Liver (tissue), 9 donors: ENCODE results near the gene TUBB4B. TPM values are rescaled to one million over a fixed set of nuclear protein-coding genes. Genes with fewer than 3 reads are reported as not detected.

Source experiments
- DNase-seq: peaks from one replicate; pipeline ENCODE4 v3.0.0-alpha.2; 2017; ENCODE audit warnings: low spot score
- H3K27ac ChIP-seq, 2 donors: one replicate each; pipeline ENCODE4 v1.7.0; 2013; ENCODE audit warnings: inconsistent platforms in 2 of 2, low read length in 2 of 2, control low read depth in 1 of 2, low read depth in 1 of 2, mild to moderate bottlenecking in 1 of 2
- H3K27me3 ChIP-seq, 4 donors: one replicate each; pipeline versions ENCODE4 v1.6.1 to v1.7.0; 2013; ENCODE audit warnings: low read length in 3 of 4, inconsistent platforms in 1 of 4, mild to moderate bottlenecking in 1 of 4, moderate library complexity in 1 of 4; ENCODE audit not compliant: control insufficient read depth in 4 of 4, insufficient read depth in 4 of 4
- H3K36me3 ChIP-seq, 4 donors: one replicate each; pipeline versions ENCODE4 v1.6.1 to v1.7.0; 2013; ENCODE audit warnings: low read length in 3 of 4, mild to moderate bottlenecking in 3 of 4, low read depth in 1 of 4, moderate library complexity in 1 of 4; ENCODE audit not compliant: control insufficient read depth in 4 of 4, insufficient read depth in 3 of 4
- H3K4me1 ChIP-seq, 4 donors: one replicate each; pipeline versions ENCODE4 v1.6.1 to v1.7.0; 2013; ENCODE audit warnings: low read length in 3 of 4, mild to moderate bottlenecking in 3 of 4, moderate library complexity in 1 of 4; ENCODE audit not compliant: control insufficient read depth in 4 of 4, insufficient read depth in 4 of 4
- H3K4me3 ChIP-seq, 3 donors: one replicate each; pipeline versions ENCODE4 v1.6.1 to v1.7.0; 2013; ENCODE audit warnings: low read length in 3 of 3, control low read depth in 1 of 3, low read depth in 1 of 3, mild to moderate bottlenecking in 1 of 3
- H3K9ac ChIP-seq, 2 donors: one replicate each; pipeline ENCODE4 v1.7.0; 2013; ENCODE audit warnings: low read length in 2 of 2, mild to moderate bottlenecking in 2 of 2, moderate library complexity in 2 of 2, control low read depth in 1 of 2, low read depth in 1 of 2
- H3K9me3 ChIP-seq, 4 donors: one replicate each; pipeline versions ENCODE4 v1.6.1 to v1.7.0; 2013; ENCODE audit warnings: low read length in 3 of 4; ENCODE audit not compliant: control insufficient read depth in 4 of 4
- ATF3 ChIP-seq: IDR thresholded peaks from 2 replicates; pipeline ENCODE4 v1.6.1; 2016; ENCODE audit warnings: antibody characterized with exemption
- CTCF ChIP-seq: fragments of 150-350 bp; IDR thresholded peaks from 2 replicates; pipeline ENCODE4 v1.5.1; 2017; ENCODE audit warnings: improper control_type of control experiment, low read depth, low read length; ENCODE audit not compliant: missing input control
- EGR1 ChIP-seq, 2 donors: IDR thresholded peaks; 2 replicates each; pipeline ENCODE4 v1.6.1; 2016 to 2018; ENCODE audit warnings: antibody characterized with exemption in 2 of 2, low read depth in 2 of 2
- FOXA1 ChIP-seq: IDR thresholded peaks from 2 replicates; pipeline ENCODE4 v1.6.1; 2016; ENCODE audit warnings: antibody characterized with exemption
- FOXA2 ChIP-seq: IDR thresholded peaks from 2 replicates; pipeline ENCODE4 v1.6.1; 2016; ENCODE audit warnings: antibody characterized with exemption
- HNF4A ChIP-seq, 2 donors: conservative IDR thresholded peaks; 2 replicates each; pipeline ENCODE4 v1.6.1; 2016; ENCODE audit warnings: antibody characterized with exemption in 2 of 2, mild to moderate bottlenecking in 2 of 2
- HNF4G ChIP-seq: IDR thresholded peaks from 2 replicates; pipeline ENCODE4 v1.6.1; 2016; ENCODE audit warnings: antibody characterized with exemption
- JUND ChIP-seq, 2 donors: IDR thresholded peaks; 2 replicates each; pipeline ENCODE4 v1.6.1; 2016; ENCODE audit warnings: antibody characterized with exemption in 2 of 2
- NR2F2 ChIP-seq: IDR thresholded peaks from 2 replicates; pipeline ENCODE4 v1.6.1; 2016; ENCODE audit warnings: antibody characterized with exemption
- RAD21 ChIP-seq, 2 donors: IDR thresholded peaks; 2 replicates each; pipeline ENCODE4 v1.6.1; 2016; ENCODE audit warnings: antibody characterized with exemption in 2 of 2, mild to moderate bottlenecking in 2 of 2
- RXRA ChIP-seq, 2 donors: IDR thresholded peaks; 2 replicates each; pipeline ENCODE4 v1.6.1; 2017 to 2018; ENCODE audit warnings: antibody characterized with exemption in 2 of 2, mild to moderate bottlenecking in 1 of 2
- SP1 ChIP-seq: IDR thresholded peaks from 2 replicates; pipeline ENCODE4 v1.6.1; 2018; ENCODE audit warnings: antibody characterized with exemption, mild to moderate bottlenecking
- TAF1 ChIP-seq: conservative IDR thresholded peaks from 2 replicates; pipeline ENCODE4 v1.6.1; 2016; ENCODE audit warnings: antibody characterized with exemption, mild to moderate bottlenecking
- YY1 ChIP-seq: IDR thresholded peaks from 2 replicates; pipeline ENCODE4 v1.6.1; 2016; ENCODE audit warnings: antibody characterized with exemption, mild to moderate bottlenecking
- WGBS: extraction: QIAGEN DNeasy Blood & Tissue Kit; methylation state at CpG from one replicate; pipeline ENCODE4 v1.1.7; 2013; 5-methylcytosine and 5-hydroxymethylcytosine counted together
- polyA plus RNA-seq, 2 donors: library from polyadenylated mRNA; stranded (reverse) in 1 of 2; unstranded in 1 of 2; fragments of 200-250 nt in 1 of 2; fragments of >200 nt in 1 of 2; fragmentation: Nextera tagmentation in 1 of 2; extraction: Ambion mirVana in 1 of 2; gene quantifications; one replicate each; pipeline versions ENCODE4 v1.2.1 to v1.2.3, GENCODE V29; 2013 to 2015
- total RNA-seq, 2 donors: library from RNA; depleted of rRNA; stranded (reverse); fragments of >200 nt; gene quantifications; one replicate each; pipeline ENCODE4 v1.2.3, GENCODE V29; 2014
- TF ChIP-seq, protein P1 (sequence below): IDR thresholded peaks from 2 replicates; pipeline ENCODE4 v1.6.1; 2016; ENCODE audit warnings: antibody characterized with exemption, mild to moderate bottlenecking
- TF ChIP-seq, protein P2 (sequence below): IDR thresholded peaks from 2 replicates; pipeline ENCODE4 v1.6.1; 2016; ENCODE audit warnings: antibody characterized with exemption
- TF ChIP-seq, protein P3 (sequence below): IDR thresholded peaks from 2 replicates; pipeline ENCODE4 v1.6.1; 2016; ENCODE audit warnings: antibody characterized with exemption
- donor health status: healthy.
- donor health status: healthy.
- donor health status: healthy.
- donor health status: healthy.
- donor health status: healthy.

The TUBB4B gene
- total and polyA plus RNA-seq, 4 donors = 173 to 199 (median 185) TPM

DNA sequence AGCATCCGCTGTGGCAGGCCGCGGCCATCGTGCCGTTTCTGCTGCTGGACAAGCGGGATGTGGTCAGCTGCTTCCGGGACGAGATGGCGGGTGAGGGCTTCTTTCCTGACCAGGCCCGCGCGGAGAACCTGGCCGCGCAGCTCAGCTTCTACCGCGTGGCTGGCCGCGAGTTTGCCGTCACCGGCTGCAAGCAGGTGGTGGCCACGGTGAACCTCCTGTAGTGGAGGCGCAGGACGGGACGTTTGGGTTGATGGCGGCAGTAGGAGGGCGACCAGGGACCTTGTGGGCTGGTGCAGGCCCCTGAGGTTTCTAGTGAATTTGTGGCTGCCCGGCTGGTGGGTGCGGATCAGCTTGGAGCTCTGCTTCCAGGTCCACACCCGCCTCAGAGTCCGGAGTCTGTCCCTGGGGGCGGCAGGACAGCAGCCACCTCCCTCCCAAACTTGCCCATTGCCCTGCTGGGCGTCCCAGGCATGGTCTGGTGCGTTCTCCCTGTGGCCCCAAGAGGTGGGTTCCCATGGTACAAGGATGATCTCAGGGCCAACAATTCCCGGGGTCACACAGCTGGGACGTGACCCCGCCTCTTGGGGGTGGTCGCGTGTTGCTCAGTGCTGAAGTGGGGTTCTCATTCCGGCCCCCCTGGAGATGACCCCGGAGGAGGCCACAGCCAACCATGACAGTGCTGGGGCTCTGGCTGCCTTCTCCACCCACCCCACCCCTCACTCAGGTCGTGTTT, 38.8 kb downstream of the TUBB4B start:
- peaks cover 2 to 16% (median 5%) of the 10 kb centered on the region in 4 donors for H3K4me1 ChIP-seq
- H3K27me3 ChIP-seq = no peaks in the 10 kb centered on the region
- no peak for DNase-seq
- H3K36me3 ChIP-seq = no peaks in the 10 kb centered on the region
- no peak for TF ChIP-seq YY1
- no peak for TF ChIP-seq TAF1
- no peak for TF ChIP-seq NR2F2
- TF ChIP-seq, protein P1, sequence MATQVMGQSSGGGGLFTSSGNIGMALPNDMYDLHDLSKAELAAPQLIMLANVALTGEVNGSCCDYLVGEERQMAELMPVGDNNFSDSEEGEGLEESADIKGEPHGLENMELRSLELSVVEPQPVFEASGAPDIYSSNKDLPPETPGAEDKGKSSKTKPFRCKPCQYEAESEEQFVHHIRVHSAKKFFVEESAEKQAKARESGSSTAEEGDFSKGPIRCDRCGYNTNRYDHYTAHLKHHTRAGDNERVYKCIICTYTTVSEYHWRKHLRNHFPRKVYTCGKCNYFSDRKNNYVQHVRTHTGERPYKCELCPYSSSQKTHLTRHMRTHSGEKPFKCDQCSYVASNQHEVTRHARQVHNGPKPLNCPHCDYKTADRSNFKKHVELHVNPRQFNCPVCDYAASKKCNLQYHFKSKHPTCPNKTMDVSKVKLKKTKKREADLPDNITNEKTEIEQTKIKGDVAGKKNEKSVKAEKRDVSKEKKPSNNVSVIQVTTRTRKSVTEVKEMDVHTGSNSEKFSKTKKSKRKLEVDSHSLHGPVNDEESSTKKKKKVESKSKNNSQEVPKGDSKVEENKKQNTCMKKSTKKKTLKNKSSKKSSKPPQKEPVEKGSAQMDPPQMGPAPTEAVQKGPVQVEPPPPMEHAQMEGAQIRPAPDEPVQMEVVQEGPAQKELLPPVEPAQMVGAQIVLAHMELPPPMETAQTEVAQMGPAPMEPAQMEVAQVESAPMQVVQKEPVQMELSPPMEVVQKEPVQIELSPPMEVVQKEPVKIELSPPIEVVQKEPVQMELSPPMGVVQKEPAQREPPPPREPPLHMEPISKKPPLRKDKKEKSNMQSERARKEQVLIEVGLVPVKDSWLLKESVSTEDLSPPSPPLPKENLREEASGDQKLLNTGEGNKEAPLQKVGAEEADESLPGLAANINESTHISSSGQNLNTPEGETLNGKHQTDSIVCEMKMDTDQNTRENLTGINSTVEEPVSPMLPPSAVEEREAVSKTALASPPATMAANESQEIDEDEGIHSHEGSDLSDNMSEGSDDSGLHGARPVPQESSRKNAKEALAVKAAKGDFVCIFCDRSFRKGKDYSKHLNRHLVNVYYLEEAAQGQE = no peak
- no peak for TF ChIP-seq CTCF
- no peak overlapping the region for H3K27ac ChIP-seq
- H3K4me3 ChIP-seq = no peak overlapping the region
- 93% methylated on average over 41 of the region's 41 CpGs for WGBS
- H3K9ac ChIP-seq = no peak overlapping the region
- H3K9me3 ChIP-seq = no peaks in the 10 kb centered on the region

DNA sequence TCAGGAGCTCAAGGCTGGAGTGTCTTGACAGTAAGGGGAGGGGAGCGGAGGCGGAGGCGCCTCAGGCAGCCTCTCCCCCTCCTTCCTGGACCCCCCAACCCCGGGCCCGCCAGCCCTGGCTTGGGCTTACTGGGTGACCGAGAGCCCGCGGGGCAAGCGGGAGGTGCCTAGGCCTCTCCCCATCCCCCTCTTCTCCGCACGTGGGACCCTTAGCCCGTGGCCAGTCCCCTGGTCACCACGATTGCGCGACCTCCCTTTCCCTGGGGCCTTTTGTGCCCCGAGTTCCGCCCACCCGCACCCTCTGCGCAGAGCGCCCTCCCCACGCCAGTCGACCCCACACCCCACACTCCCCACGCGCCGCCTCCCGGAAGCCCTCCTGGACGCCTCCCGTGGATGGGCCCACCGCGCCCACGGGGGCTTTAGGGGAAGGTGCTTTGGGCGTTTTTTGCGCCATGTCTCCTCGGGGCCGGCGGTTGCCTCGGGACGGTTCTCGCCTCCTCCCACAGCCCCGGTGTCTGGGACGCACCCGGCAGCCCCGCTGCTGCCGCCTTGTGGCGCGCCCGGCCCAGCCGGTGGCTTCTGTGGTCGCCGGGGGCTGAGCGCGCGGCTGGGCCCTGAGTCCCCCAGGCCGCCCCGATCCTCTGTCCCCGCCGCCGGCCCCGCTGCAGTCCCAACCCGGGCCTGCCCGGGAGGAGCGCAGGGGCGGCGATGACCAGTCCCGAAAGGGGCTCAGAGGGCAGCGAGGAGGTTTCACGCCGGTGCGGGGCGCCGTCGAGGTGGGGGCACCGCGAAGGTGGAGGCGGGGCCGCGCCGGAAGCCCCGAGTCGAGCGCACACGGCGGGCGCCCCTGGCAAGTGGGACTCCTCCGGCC, 39.6 kb downstream of the TUBB4B start:
- H3K4me1 ChIP-seq = peaks cover 2 to 13% (median 5%) of the 10 kb centered on the region in 4 donors
- no peak overlapping the region for H3K4me3 ChIP-seq
- TF ChIP-seq EGR1 (IDR thresholded peaks at IDR 0.05; ENCODE audit: low read depth in 2 of 2) (no peak), ATF3 (no peak), HNF4G (no peak), HNF4A (conservative IDR thresholded peaks at IDR 0.05) (no peak), JUND (IDR thresholded peaks at IDR 0.05) (no peak), RXRA (IDR thresholded peaks at IDR 0.05) (no peak), FOXA2 (no peak), FOXA1 (no peak), RAD21 (IDR thresholded peaks at IDR 0.05) (no peak), SP1 (no peak), YY1 (no peak), NR2F2 (no peak)
- TF ChIP-seq, protein P2, sequence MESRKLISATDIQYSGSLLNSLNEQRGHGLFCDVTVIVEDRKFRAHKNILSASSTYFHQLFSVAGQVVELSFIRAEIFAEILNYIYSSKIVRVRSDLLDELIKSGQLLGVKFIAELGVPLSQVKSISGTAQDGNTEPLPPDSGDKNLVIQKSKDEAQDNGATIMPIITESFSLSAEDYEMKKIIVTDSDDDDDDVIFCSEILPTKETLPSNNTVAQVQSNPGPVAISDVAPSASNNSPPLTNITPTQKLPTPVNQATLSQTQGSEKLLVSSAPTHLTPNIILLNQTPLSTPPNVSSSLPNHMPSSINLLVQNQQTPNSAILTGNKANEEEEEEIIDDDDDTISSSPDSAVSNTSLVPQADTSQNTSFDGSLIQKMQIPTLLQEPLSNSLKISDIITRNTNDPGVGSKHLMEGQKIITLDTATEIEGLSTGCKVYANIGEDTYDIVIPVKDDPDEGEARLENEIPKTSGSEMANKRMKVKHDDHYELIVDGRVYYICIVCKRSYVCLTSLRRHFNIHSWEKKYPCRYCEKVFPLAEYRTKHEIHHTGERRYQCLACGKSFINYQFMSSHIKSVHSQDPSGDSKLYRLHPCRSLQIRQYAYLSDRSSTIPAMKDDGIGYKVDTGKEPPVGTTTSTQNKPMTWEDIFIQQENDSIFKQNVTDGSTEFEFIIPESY = no peak
- TF ChIP-seq, protein P3, sequence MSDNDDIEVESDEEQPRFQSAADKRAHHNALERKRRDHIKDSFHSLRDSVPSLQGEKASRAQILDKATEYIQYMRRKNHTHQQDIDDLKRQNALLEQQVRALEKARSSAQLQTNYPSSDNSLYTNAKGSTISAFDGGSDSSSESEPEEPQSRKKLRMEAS = no peak
- TF ChIP-seq, protein P1 = no peak
- no peak overlapping the region for H3K27ac ChIP-seq
- DNase-seq = no peak
- no peaks in the 10 kb centered on the region for H3K27me3 ChIP-seq
- no peaks in the 10 kb centered on the region for H3K36me3 ChIP-seq
- no peak overlapping the region for H3K9ac ChIP-seq
- WGBS = 57% methylated on average over 85 of the region's 85 CpGs
- no peaks in the 10 kb centered on the region for H3K9me3 ChIP-seq
